A673 (cell line): ENCODE data around the gene CPNE2. TPM values are rescaled to one million over a fixed set of nuclear protein-coding genes. Genes with fewer than 3 reads are reported as not detected.

Experiments
- BruUV-seq: library from RNA; stranded (reverse); fragments of 400-500 nt; replicated peaks from 2 replicates; lab custom pipeline; 2021; lab: Mats Ljungman, UMichigan
- CTCF ChIA-PET: fragments of 300-600 bp; sonication (Branson Sonifier 250); formaldehyde crosslinking; loops from one replicate; lab custom pipeline; 2022; ENCODE audit warnings: antibody characterized with exemption; lab: Charles Lee
- POLR2A ChIA-PET: fragments of 300-600 bp; sonication (Branson Sonifier 250); formaldehyde crosslinking; loops from one replicate; lab custom pipeline; 2022; ENCODE audit warnings: antibody characterized with exemption; ENCODE audit not compliant: low non-redundant PET; lab: Charles Lee
- DNase-seq: peaks from one replicate; pipeline ENCODE4 v3.0.0-alpha.2; 2015; ENCODE audit warnings: low spot score
- H3K27ac ChIP-seq: fragments of 200-600 bp; sonication (generic); 2 replicates; pipeline ENCODE4 v1.5.1; 2016; ENCODE audit warnings: mixed run types, low read depth, mild to moderate bottlenecking, mixed read lengths, antibody characterized with exemption, low read length; ENCODE audit not compliant: poor library complexity, severe bottlenecking
- H3K27me3 ChIP-seq: fragments of 200-600 bp; sonication (generic); replicated peaks from 2 replicates; pipeline ENCODE4 v1.6.1; 2017; ENCODE audit warnings: mixed run types, low read depth, mild to moderate bottlenecking, mixed read lengths, antibody characterized with exemption, low read length; ENCODE audit not compliant: insufficient read depth, poor library complexity
- H3K36me3 ChIP-seq: fragments of 200-600 bp; sonication (generic); 2 replicates; pipeline ENCODE4 v1.6.1; 2016; ENCODE audit warnings: mixed run types, mild to moderate bottlenecking, mixed read lengths, antibody characterized with exemption, low read length; ENCODE audit not compliant: insufficient read depth, poor library complexity, severe bottlenecking
- H3K4me1 ChIP-seq: fragments of 200-600 bp; sonication (generic); 2 replicates; pipeline ENCODE4 v1.6.1; 2017; ENCODE audit warnings: mixed run types, mild to moderate bottlenecking, mixed read lengths, antibody characterized with exemption, low read length; ENCODE audit not compliant: insufficient read depth, poor library complexity, severe bottlenecking
- H3K4me3 ChIP-seq: fragments of 200-600 bp; sonication (generic); 2 replicates; pipeline ENCODE4 v1.5.1; 2016; ENCODE audit warnings: low read depth, mixed run types, mild to moderate bottlenecking, mixed read lengths, low read length; ENCODE audit not compliant: poor library complexity, severe bottlenecking
- H3K9me3 ChIP-seq: fragments of 200-600 bp; sonication (generic); 2 replicates; pipeline ENCODE4 v1.6.1; 2016; ENCODE audit warnings: mixed run types, low read depth, mild to moderate bottlenecking, mixed read lengths, antibody characterized with exemption, low read length; ENCODE audit not compliant: poor library complexity, severe bottlenecking
- EZH2 ChIP-seq: fragments of 200-600 bp; sonication (generic); IDR thresholded peaks from 2 replicates; pipeline ENCODE4 v1.6.1; 2017; ENCODE audit warnings: borderline replicate concordance, low read depth, mild to moderate bottlenecking, mixed read lengths, antibody characterized with exemption, low read length; ENCODE audit not compliant: poor library complexity, severe bottlenecking
- intact Hi-C: fragments of 100-400 bp; cut with micrococcal nuclease; formaldehyde crosslinking; loops from one replicate; pipeline ENCODE4 v1.10.0; 2022; ENCODE audit not compliant: unreplicated experiment
- total RNA-seq: library from RNA; stranded (reverse); gene quantifications from 2 replicates; pipeline ENCODE4 v1.2.3, GENCODE V29; 2021
- TF ChIP-seq, protein P1 (sequence below): fragments of 300-800, 200-600 bp; sonication (generic); conservative IDR thresholded peaks from 2 replicates; pipeline ENCODE4 v1.5.1; 2017; ENCODE audit warnings: low read depth, mild to moderate bottlenecking, antibody characterized with exemption, low read length, moderate library complexity, mixed read lengths

The CPNE2 gene
- total RNA-seq, 1 experiment from 2014 or later, result 38.1 TPM

- no peak for DNase-seq
- CTCF ChIA-PET, result no interaction called here
- Histone ChIP-seq H3K36me3 (no peaks in the 10 kb centered on the region), H3K27ac (no peak overlapping the region), H3K4me3 (no peak overlapping the region), H3K27me3 (no peaks in the 10 kb centered on the region), H3K4me1 (no peaks in the 10 kb centered on the region), H3K9me3 (no peaks in the 10 kb centered on the region)
- POLR2A ChIA-PET, result no interaction called here
- no TSS peak for BruUV-seq
- TF ChIP-seq, protein P1, sequence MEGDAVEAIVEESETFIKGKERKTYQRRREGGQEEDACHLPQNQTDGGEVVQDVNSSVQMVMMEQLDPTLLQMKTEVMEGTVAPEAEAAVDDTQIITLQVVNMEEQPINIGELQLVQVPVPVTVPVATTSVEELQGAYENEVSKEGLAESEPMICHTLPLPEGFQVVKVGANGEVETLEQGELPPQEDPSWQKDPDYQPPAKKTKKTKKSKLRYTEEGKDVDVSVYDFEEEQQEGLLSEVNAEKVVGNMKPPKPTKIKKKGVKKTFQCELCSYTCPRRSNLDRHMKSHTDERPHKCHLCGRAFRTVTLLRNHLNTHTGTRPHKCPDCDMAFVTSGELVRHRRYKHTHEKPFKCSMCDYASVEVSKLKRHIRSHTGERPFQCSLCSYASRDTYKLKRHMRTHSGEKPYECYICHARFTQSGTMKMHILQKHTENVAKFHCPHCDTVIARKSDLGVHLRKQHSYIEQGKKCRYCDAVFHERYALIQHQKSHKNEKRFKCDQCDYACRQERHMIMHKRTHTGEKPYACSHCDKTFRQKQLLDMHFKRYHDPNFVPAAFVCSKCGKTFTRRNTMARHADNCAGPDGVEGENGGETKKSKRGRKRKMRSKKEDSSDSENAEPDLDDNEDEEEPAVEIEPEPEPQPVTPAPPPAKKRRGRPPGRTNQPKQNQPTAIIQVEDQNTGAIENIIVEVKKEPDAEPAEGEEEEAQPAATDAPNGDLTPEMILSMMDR, result no peak
- TF ChIP-seq EZH2, result no peak
- intact Hi-C loops, result no loop called here
Measured at GRCh38 chr16:57051696-57052228, 40.6 kb upstream of the CPNE2 start.

- H3K4me3 ChIP-seq, result no peak overlapping the region
- DNase-seq, result no peak
- intact Hi-C loops, result no loop called here
- H3K36me3 ChIP-seq, result no peaks in the 10 kb centered on the region
- no peaks in the 10 kb centered on the region for H3K27me3 ChIP-seq
- no peaks in the 10 kb centered on the region for H3K4me1 ChIP-seq
- no peak for TF ChIP-seq EZH2
- TF ChIP-seq, protein P1, result no peak
- no TSS peak for BruUV-seq
- POLR2A ChIA-PET, result no interaction called here
- no peak overlapping the region for H3K27ac ChIP-seq
- CTCF ChIA-PET, result no interaction called here
- H3K9me3 ChIP-seq, result no peaks in the 10 kb centered on the region
Measured at GRCh38 chr16:57053206-57053605, 39.2 kb upstream of the CPNE2 start.

DNA sequence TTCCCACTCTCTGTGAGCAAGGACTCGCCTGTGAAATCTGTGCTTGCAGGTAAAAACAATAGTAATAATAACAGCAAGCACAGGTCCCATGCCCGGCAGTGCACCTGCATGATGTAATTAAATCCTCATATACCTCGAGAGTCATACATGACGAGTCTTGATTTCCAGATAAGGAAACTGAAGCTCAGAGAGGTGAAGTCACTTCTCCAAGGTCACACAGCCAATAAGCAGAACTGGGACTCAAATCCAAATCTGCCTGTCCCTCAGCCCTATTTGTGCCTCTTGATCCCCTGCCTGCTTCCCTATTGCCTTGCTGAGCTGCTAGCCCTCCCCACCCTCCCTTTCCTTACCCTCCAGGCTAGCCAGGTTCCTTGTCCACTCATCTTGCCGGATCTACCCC lies 38.0 kb upstream of the CPNE2 start:
- TF ChIP-seq, protein P1, result no peak
- TF ChIP-seq EZH2, result no peak

More for the DNA sequence above, 38.0 kb upstream of the CPNE2 start:
- POLR2A ChIA-PET, result no interaction called here
- CTCF ChIA-PET, result no interaction called here
- intact Hi-C loops, result no loop called here
- H3K4me3 ChIP-seq, result no peak overlapping the region
- H3K27ac ChIP-seq, result no peak overlapping the region
- H3K36me3 ChIP-seq, result no peaks in the 10 kb centered on the region
- DNase-seq, result no peak
- no peaks in the 10 kb centered on the region for H3K27me3 ChIP-seq
- no peaks in the 10 kb centered on the region for H3K9me3 ChIP-seq
- no peaks in the 10 kb centered on the region for H3K4me1 ChIP-seq
- BruUV-seq, result no TSS peak
